Measurements from ENCODE around the gene DNAH11. TPM values are rescaled to one million over a fixed set of nuclear protein-coding genes. Genes with fewer than 3 reads are reported as not detected.
A peak's percentile ranks its signal among the peaks of the same experiment; 100 is the strongest.

The DNAH11 gene
- total and polyA plus RNA-seq, 11 donors: 0.04 to 0.98 (median 0.23) TPM

GRCh38 chr7:21562385-21562784 is 19.5 kb downstream of the DNAH11 start:
- H3K4me1 ChIP-seq: no peaks in the 10 kb centered on the region
- H3K27ac ChIP-seq: no peak overlapping the region
- no peaks in the 10 kb centered on the region for H3K27me3 ChIP-seq
- WGBS, 4 donors: 80 to 90% (median 89%) methylated on average over 1 of the region's 1 CpG
- TF ChIP-seq POLR2A (IDR thresholded peaks at IDR 0.05): no peak
- TF ChIP-seq CTCF (IDR thresholded peaks at IDR 0.05): no peak
- intact Hi-C loops (cut with DNase I): no loop called here
- DNase-seq (no peak), ATAC-seq (no peak)
- no peaks in the 10 kb centered on the region for H3K36me3 ChIP-seq
- no peaks in the 10 kb centered on the region for H3K9me3 ChIP-seq
- no peak overlapping the region for H3K4me3 ChIP-seq

DNA sequence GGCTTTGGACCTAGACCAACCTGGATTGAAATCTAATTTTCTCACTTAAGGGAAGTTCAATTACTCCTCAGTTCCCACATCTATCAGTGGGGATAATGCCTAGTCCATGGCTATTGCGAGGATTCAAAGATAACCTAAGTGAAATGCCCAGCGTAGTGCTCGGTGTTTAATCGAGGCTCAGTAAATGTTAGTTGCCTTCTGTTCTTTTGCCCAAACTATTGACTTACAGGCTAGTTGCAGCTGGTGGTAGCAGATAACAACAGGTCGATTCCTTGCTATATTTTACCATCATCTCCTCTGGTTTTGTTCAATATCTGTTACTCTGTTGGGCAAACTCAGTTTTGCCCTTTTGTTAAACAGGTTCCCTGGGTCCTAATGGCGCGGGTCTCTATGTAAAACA is 22.8 kb downstream of the DNAH11 start:
- DNase-seq (no peak), ATAC-seq (no peak)
- Histone ChIP-seq H3K4me3 (no peak overlapping the region), H3K4me1 (no peaks in the 10 kb centered on the region), H3K27ac (no peak overlapping the region), H3K36me3 (no peaks in the 10 kb centered on the region), H3K9me3 (no peaks in the 10 kb centered on the region), H3K27me3 (no peaks in the 10 kb centered on the region)
- intact Hi-C loops (cut with DNase I): no loop called here
- 84 to 89% (median 89%) methylated on average over 7 of the region's 7 CpGs for WGBS, 4 donors
- no peak for TF ChIP-seq POLR2A (IDR thresholded peaks at IDR 0.05)
- no peak for TF ChIP-seq CTCF (IDR thresholded peaks at IDR 0.05)

DNA sequence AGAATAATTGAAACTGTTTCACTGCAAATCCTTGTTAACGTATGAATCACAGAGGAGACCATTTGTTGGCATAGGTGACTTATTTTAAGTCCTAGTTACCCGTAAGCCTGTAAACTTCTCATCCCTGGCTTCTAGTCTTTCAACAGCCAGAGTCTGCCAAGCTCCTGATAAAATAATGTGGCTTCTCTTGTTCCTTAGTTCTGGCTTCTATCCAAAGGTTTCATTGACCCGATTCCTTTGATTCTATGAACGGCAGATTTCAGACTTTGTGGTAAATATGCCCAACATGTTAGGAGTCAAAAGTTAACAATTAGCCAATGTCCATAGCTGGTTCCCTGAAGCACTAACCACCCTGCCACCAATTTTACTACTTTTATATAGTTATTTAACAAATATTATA is 23.3 kb downstream of the DNAH11 start:
- 59 to 71% (median 65%) methylated on average over 4 of the region's 4 CpGs for WGBS, 4 donors
- H3K27me3 ChIP-seq: no peaks in the 10 kb centered on the region
- H3K9me3 ChIP-seq: no peaks in the 10 kb centered on the region
- no peaks in the 10 kb centered on the region for H3K4me1 ChIP-seq
- ATAC-seq (no peak), DNase-seq (no peak)
- no peaks in the 10 kb centered on the region for H3K36me3 ChIP-seq
- TF ChIP-seq POLR2A (IDR thresholded peaks at IDR 0.05): no peak
- no peak for TF ChIP-seq CTCF (IDR thresholded peaks at IDR 0.05)
- intact Hi-C loops (cut with DNase I): no loop called here
- H3K27ac ChIP-seq: no peak overlapping the region
- no peak overlapping the region for H3K4me3 ChIP-seq

- Histone ChIP-seq H3K4me3 (no peak overlapping the region), H3K36me3 (no peaks in the 10 kb centered on the region), H3K27me3 (peaks cover 0 to 4% (median 0%) of the 10 kb centered on the region in 9 donors), H3K4me1 (no peaks in the 10 kb centered on the region), H3K27ac (no peak overlapping the region), H3K9me3 (no peaks in the 10 kb centered on the region)
- no peak for ATAC-seq
- TF ChIP-seq CTCF (IDR thresholded peaks at IDR 0.05): peak in 8 of 12 donors; percentile 10 to 36 (median 24)
- no peak for TF ChIP-seq POLR2A (IDR thresholded peaks at IDR 0.05)
- intact Hi-C loops (cut with DNase I): no loop called here
- DNase-seq: no peak
- WGBS, 4 donors: 55 to 76% (median 62%) methylated on average over 2 of the region's 2 CpGs
Observed at GRCh38 chr7:21568762-21569161, 25.9 kb downstream of the DNAH11 start.
